Stomach (tissue), 9 donors: Measurements from ENCODE around the gene RPL36A. TPM values are rescaled to one million over a fixed set of nuclear protein-coding genes. Genes with fewer than 3 reads are reported as not detected.

Experiments
- DNase-seq, 2 donors: peaks; one replicate each; pipeline versions ENCODE4 v3.0.0 to v3.0.0-alpha.2; 2013 to 2019
- H3K27ac ChIP-seq, 5 donors: fragments of 200-600 bp in 4 of 5; sonication (generic) in 4 of 5; one replicate each; pipeline ENCODE4 v1.5.1; 2013 to 2019; ENCODE audit warnings: mild to moderate bottlenecking in 1 of 5, moderate library complexity in 1 of 5
- H3K27me3 ChIP-seq, 3 donors: fragments of 200-600 bp; sonication (generic); one replicate each; pipeline ENCODE4 v1.5.1; 2017 to 2019; ENCODE audit warnings: mixed run types in 1 of 3
- H3K36me3 ChIP-seq, 4 donors: fragments of 200-600 bp; sonication (generic); 1 replicate in 3 of 4; 2 replicates in 1 of 4; pipeline ENCODE4 v1.5.1; 2016 to 2019
- H3K4me1 ChIP-seq, 4 donors: fragments of 200-600 bp; sonication (generic); one replicate each; pipeline ENCODE4 v1.5.1; 2016 to 2019
- H3K4me3 ChIP-seq, 4 donors: fragments of 200-600 bp; sonication (generic) in 3 of 4; one replicate each; pipeline ENCODE4 v1.5.1; 2016 to 2019; ENCODE audit warnings: mild to moderate bottlenecking in 1 of 4
- H3K9me3 ChIP-seq, 4 donors: fragments of 200-600 bp; sonication (generic); one replicate each; pipeline ENCODE4 v1.5.1; 2016 to 2019
- EP300 ChIP-seq: sonication (generic); formaldehyde crosslinking; IDR thresholded peaks from one replicate; pipeline ENCODE4 v1.6.1; 2017; ENCODE audit warnings: antibody characterized with exemption
- POLR2A ChIP-seq, 4 donors: fragments of 450-650 bp; IDR thresholded peaks; one replicate each; pipeline ENCODE4 v1.6.1; 2016; ENCODE audit warnings: antibody characterized with exemption in 4 of 4, control low read depth in 2 of 4, mild to moderate bottlenecking in 1 of 4, moderate library complexity in 1 of 4
- POLR2AphosphoS5 ChIP-seq, 3 donors: sonication (generic); formaldehyde crosslinking; IDR thresholded peaks; one replicate each; pipeline ENCODE4 v1.6.1; 2016; ENCODE audit warnings: antibody characterized with exemption in 3 of 3
- WGBS, 5 donors: extraction: QIAGEN DNeasy Blood & Tissue Kit in 3 of 5; methylation state at CpG; one replicate each; pipeline versions ENCODE4 v1.1.5 to v1.1.7; 2013 to 2018; 5-methylcytosine and 5-hydroxymethylcytosine counted together
- intact Hi-C: fragments of 100-400 bp; cut with DNase I; formaldehyde crosslinking; loops from one replicate; pipeline ENCODE4 v1.15.1; 2023; ENCODE audit warnings: low total_unique reads
- polyA plus RNA-seq, 3 donors: library from polyadenylated mRNA; stranded (reverse); fragments of 200-250 nt; gene quantifications; one replicate each; pipeline ENCODE4 v1.2.3, GENCODE V29; 2013
- total RNA-seq, 5 donors: library from RNA; depleted of rRNA; stranded (reverse); fragments of >200 nt; gene quantifications; one replicate each; pipeline versions ENCODE4 v1.1.0 to v1.2.3, GENCODE V29; 2014 to 2016
- TF ChIP-seq, protein P1 (sequence below), 7 experiments: fragments of 450-650 bp in 4 of 7; fragments of 200-600 bp in 3 of 7; sonication (generic) in 3 of 7; IDR thresholded peaks; one replicate each; pipeline ENCODE4 v1.5.1; 2016 to 2019; ENCODE audit warnings: antibody characterized with exemption in 7 of 7, control low read depth in 2 of 7, mild to moderate bottlenecking in 1 of 7
- donor health status: healthy with polysubstance abuse.
- donor health status: Bipolar disorder and iron deficiency.
- donor health status: healthy.

RPL36A gene
- total and polyA plus RNA-seq, 8 donors = 555 to 3,486 (median 1,075) TPM

DNA sequence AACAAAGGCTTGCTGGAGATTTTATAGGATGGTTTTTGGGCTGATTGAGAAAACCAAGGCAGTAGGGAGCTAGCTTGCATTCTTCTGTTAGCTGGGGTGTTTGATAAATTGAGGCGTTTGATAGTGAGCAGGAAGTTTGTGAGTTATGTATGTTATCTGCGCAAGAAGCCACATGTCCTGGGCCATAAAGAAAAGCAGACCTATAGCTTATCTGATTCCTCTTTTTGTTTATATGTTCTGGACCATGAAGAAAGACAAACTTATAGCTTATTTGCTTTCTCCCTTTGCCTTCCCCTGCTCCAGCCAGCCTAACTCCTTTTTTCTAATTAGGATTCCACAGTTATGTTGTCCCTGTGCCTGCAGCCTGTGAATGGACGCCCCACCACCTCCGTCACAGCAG lies 26.4 kb downstream of the RPL36A start:
- peaks cover 3 to 16% (median 10%) of the 10 kb centered on the region in 4 donors for H3K36me3 ChIP-seq
- H3K4me3 ChIP-seq = peak overlapping the region in 2 of 4 donors; percentile 54 to 57
- TF ChIP-seq POLR2A (IDR thresholded peaks at IDR 0.05) (no peak), EP300 (no peak), POLR2AphosphoS5 (IDR thresholded peaks at IDR 0.05) (no peak)
- TF ChIP-seq, protein P1, sequence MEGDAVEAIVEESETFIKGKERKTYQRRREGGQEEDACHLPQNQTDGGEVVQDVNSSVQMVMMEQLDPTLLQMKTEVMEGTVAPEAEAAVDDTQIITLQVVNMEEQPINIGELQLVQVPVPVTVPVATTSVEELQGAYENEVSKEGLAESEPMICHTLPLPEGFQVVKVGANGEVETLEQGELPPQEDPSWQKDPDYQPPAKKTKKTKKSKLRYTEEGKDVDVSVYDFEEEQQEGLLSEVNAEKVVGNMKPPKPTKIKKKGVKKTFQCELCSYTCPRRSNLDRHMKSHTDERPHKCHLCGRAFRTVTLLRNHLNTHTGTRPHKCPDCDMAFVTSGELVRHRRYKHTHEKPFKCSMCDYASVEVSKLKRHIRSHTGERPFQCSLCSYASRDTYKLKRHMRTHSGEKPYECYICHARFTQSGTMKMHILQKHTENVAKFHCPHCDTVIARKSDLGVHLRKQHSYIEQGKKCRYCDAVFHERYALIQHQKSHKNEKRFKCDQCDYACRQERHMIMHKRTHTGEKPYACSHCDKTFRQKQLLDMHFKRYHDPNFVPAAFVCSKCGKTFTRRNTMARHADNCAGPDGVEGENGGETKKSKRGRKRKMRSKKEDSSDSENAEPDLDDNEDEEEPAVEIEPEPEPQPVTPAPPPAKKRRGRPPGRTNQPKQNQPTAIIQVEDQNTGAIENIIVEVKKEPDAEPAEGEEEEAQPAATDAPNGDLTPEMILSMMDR (IDR thresholded peaks at IDR 0.05) = no peak
- WGBS, 5 donors = 40 to 47% (median 44%) methylated on average over 4 of the region's 4 CpGs
- H3K4me1 ChIP-seq = peaks cover 0 to 55% (median 19%) of the 10 kb centered on the region in 4 donors
- peak overlapping the region in 4 of 5 donors; percentile 88 to 92 (median 90) for H3K27ac ChIP-seq
- intact Hi-C loops = no loop called here
- DNase-seq = peak in 1 of 2 donors; percentile 31
- H3K27me3 ChIP-seq = peaks cover 0 to 9% (median 0%) of the 10 kb centered on the region in 3 donors
- no peaks in the 10 kb centered on the region for H3K9me3 ChIP-seq

DNA sequence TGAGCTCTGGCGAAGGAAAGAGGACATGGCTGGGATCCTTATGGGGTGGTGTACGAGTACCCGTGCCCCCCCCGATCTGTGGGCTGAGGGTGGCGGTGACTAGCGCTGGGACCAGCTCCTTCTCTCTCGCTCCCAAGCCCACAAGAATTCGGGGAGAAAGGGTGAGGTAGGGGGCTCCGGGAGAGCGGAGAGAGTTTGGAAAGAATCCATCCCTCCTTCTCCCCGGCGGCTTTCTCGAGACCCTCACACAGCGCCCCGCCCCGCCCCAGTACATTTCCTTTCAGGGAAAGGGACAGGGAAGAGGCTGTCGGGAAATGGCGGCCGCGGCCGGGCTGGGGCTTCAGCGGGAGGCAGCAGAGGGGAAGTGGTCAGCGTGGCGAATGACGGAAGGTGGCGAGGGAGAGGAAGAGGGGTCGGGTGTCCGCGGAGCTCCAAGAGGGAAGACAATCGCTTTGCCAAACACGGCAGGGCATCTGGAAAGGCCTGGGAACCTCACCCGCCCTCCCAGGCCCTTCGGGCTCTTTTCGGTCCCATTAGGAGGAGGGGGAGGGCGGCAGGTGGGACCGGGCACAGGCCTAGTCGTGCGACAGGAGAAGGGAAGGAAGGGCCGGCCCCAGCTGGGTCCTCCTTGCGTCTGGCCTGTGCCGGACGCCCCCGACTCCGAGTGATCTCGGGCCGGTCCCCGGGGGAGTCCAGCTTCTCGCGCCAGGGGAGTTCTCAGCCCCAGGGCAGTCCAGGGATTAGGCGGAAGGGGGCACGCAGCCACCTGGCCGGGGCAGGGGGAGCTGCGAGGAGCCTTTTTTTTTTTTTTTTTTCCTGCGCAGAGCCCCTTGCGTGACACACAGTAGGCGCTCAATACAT lies 27.4 kb downstream of the RPL36A start:
- H3K4me3 ChIP-seq = peak overlapping the region; percentile 41 to 57 (median 50)
- 1 to 27% (median 1%) methylated on average over 28 to 50 of the region's 56 CpGs for WGBS, 5 donors
- DNase-seq = peak; percentile 58 to 81
- intact Hi-C loops = no loop called here
- no peak for TF ChIP-seq POLR2AphosphoS5 (IDR thresholded peaks at IDR 0.05)
- H3K27ac ChIP-seq = peak overlapping the region; percentile 88 to 92 (median 89)
- H3K4me1 ChIP-seq = peaks cover 0 to 45% (median 16%) of the 10 kb centered on the region in 4 donors
- no peaks in the 10 kb centered on the region for H3K9me3 ChIP-seq
- peaks cover 0 to 9% (median 0%) of the 10 kb centered on the region in 3 donors for H3K27me3 ChIP-seq
- H3K36me3 ChIP-seq = peaks cover 0 to 12% (median 5%) of the 10 kb centered on the region in 4 donors

DNA sequence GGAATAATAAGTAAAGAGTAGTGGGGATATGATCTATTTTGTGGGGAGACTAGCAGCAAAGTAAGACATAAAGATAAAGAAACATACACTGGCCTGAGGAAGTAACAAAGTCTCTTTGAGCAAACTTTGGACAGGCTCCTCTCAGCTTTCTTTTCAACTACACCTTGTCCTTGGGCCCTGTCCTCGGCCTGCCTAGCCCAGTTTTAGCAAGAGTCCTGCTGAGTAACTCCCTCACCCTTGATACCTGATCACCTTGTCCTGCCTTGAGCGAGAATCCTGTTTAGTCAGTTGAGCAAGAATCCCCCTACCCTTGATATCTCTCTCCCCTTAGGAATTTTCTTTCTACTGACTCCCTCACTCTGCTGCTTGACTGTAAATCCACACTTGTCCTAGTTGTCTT lies 28.7 kb downstream of the RPL36A start:
- TF ChIP-seq, protein P1 (IDR thresholded peaks at IDR 0.05) = no peak
- no peak for TF ChIP-seq POLR2AphosphoS5 (IDR thresholded peaks at IDR 0.05)
- TF ChIP-seq POLR2A (IDR thresholded peaks at IDR 0.05) = no peak
- TF ChIP-seq EP300 = no peak
- intact Hi-C loops = no loop called here
- Histone ChIP-seq H3K27ac (peak overlapping the region in 2 of 5 donors; percentile 89 to 92), H3K9me3 (no peaks in the 10 kb centered on the region), H3K27me3 (peaks cover 0 to 9% (median 0%) of the 10 kb centered on the region in 3 donors), H3K4me1 (peaks cover 0 to 45% (median 16%) of the 10 kb centered on the region in 4 donors), H3K36me3 (peaks cover 0 to 17% (median 10%) of the 10 kb centered on the region in 4 donors), H3K4me3 (peak overlapping the region in 2 of 4 donors; percentile 17 to 47)
- 60 to 75% (median 68%) methylated on average over 2 of the region's 2 CpGs for WGBS, 5 donors
- peak in 1 of 2 donors; percentile 34 for DNase-seq

DNA sequence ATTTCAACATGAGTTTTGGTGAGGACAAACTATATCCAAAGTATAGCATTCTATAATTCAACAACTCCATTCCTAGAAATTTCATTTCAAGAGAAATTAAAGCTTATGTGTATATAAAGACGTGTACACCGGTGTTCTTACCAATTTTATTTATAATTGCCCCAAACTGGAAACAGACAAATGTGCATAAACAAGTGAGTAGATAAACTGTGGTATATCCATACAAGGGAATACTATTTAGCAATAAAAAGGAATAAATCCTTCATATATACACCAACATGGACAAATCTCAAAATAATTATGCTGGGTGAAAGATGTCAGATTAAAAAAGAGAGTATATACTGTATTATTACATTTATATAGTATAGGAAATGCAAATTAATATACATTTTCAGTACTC lies 37.1 kb downstream of the RPL36A start:
- WGBS, 5 donors = 84 to 100% (median 98%) methylated on average over 2 of the region's 2 CpGs
- H3K4me1 ChIP-seq = no peaks in the 10 kb centered on the region
- peaks cover 0 to 15% (median 7%) of the 10 kb centered on the region in 4 donors for H3K9me3 ChIP-seq
- H3K4me3 ChIP-seq = no peak overlapping the region
- no peaks in the 10 kb centered on the region for H3K27me3 ChIP-seq
- H3K36me3 ChIP-seq = peaks cover 0 to 52% (median 31%) of the 10 kb centered on the region in 4 donors
- TF ChIP-seq, protein P1 (IDR thresholded peaks at IDR 0.05) = no peak
- TF ChIP-seq POLR2A (IDR thresholded peaks at IDR 0.05) (no peak), EP300 (no peak), POLR2AphosphoS5 (IDR thresholded peaks at IDR 0.05) (no peak)
- no peak overlapping the region for H3K27ac ChIP-seq
- DNase-seq = no peak
- intact Hi-C loops = no loop called here
